ENCODE results near the gene SSX2IP. TPM values are rescaled to one million over a fixed set of nuclear protein-coding genes. Genes with fewer than 3 reads are reported as not detected.

Gene SSX2IP
- total and polyA plus RNA-seq, 4 donors, result 2.7 to 11.9 (median 8.5) TPM

DNA sequence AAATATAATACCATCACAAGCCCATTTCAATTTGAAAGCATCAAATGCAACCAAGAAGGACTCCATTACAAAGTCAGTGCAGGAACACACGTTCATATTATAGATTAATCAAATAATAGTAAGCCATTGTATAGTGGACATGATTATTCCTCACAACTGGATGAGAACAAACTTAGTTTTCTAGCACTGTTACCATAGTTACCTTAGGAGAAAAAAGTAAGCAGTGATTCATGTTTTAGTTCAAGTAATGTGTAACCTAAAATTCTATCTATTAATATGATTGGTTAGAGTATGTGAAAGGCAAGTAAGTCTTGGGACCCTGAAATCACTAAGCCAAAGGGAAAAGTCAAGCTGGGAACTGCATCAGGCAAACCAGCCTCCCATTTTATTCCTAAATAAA lies 15.2 kb downstream of the SSX2IP start:
- Histone ChIP-seq H3K4me3 (ENCODE audit: low read length in 2 of 2) (no peak overlapping the region), H3K36me3 (ENCODE audit: control insufficient read depth in 1 of 2, insufficient read depth in 2 of 2, low read length in 1 of 2) (no peaks in the 10 kb centered on the region), H3K9me3 (ENCODE audit: control insufficient read depth, low read length) (no peaks in the 10 kb centered on the region), H3K4me1 (ENCODE audit: control insufficient read depth in 1 of 2, insufficient read depth in 2 of 2, low read length in 2 of 2) (no peaks in the 10 kb centered on the region), H3K27me3 (ENCODE audit: control insufficient read depth in 1 of 2, insufficient read depth in 2 of 2, low read length in 1 of 2) (no peaks in the 10 kb centered on the region), H3K27ac (ENCODE audit: low read depth in 1 of 2, low read length in 2 of 2) (no peak overlapping the region)
- WGBS, 2 donors, result 76 to 81% methylated on average over 1 of the region's 1 CpG
- intact Hi-C loops (cut with DNase I), result no loop called here
- no peak for ATAC-seq (ENCODE audit: low FRiP score)
- no peak for DNase-seq

DNA sequence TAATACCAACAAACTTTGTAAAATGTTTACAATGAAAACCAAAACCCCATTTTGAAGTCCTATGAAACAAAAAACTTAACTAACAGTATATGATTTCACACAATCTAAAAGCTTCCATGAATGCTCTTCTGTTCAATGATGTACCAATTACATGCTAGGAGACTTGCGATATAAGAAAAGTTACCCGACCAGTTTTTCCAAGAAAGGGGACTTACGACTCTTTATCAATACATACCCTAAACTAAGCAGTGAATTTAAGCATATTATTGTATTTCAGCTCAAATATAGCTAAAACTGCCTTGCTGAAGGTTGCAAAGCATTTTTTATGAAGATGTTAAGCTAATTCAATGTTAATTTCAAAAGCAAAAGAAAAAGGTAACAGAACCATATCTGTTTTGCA lies 15.6 kb downstream of the SSX2IP start:
- Histone ChIP-seq H3K9me3 (ENCODE audit: control insufficient read depth, low read length) (no peaks in the 10 kb centered on the region), H3K27ac (ENCODE audit: low read depth in 1 of 2, low read length in 2 of 2) (no peak overlapping the region), H3K27me3 (ENCODE audit: control insufficient read depth in 1 of 2, insufficient read depth in 2 of 2, low read length in 1 of 2) (no peaks in the 10 kb centered on the region), H3K36me3 (ENCODE audit: control insufficient read depth in 1 of 2, insufficient read depth in 2 of 2, low read length in 1 of 2) (no peaks in the 10 kb centered on the region), H3K4me1 (ENCODE audit: control insufficient read depth in 1 of 2, insufficient read depth in 2 of 2, low read length in 2 of 2) (no peaks in the 10 kb centered on the region), H3K4me3 (ENCODE audit: low read length in 2 of 2) (no peak overlapping the region)
- DNase-seq (no peak), ATAC-seq (ENCODE audit: low FRiP score) (no peak)
- intact Hi-C loops (cut with DNase I), result no loop called here
- 97 to 100% methylated on average over 3 of the region's 3 CpGs for WGBS, 2 donors

DNA sequence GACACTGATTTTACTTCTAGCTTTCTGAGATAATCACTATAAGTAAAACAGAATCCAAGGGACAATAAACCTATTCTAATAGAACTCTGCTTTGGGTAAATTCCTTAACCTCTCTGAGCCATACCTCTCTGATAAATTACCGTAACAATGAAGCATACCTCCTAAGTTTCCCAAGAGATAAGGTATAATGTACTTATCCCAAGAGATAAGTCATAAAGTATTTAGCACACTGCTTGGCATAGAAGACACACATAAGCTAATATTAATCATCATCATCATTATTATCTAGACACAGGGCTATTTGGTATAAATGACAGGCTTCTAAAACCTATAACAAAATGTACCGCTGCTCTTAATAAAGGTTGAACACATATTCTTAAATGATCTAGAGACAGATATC lies 16.2 kb downstream of the SSX2IP start:
- intact Hi-C loops (cut with DNase I), result no loop called here
- Histone ChIP-seq H3K36me3 (ENCODE audit: control insufficient read depth in 1 of 2, insufficient read depth in 2 of 2, low read length in 1 of 2) (no peaks in the 10 kb centered on the region), H3K27me3 (ENCODE audit: control insufficient read depth in 1 of 2, insufficient read depth in 2 of 2, low read length in 1 of 2) (no peaks in the 10 kb centered on the region), H3K27ac (ENCODE audit: low read depth in 1 of 2, low read length in 2 of 2) (no peak overlapping the region), H3K4me3 (ENCODE audit: low read length in 2 of 2) (no peak overlapping the region), H3K4me1 (ENCODE audit: control insufficient read depth in 1 of 2, insufficient read depth in 2 of 2, low read length in 2 of 2) (no peaks in the 10 kb centered on the region), H3K9me3 (ENCODE audit: control insufficient read depth, low read length) (no peaks in the 10 kb centered on the region)
- WGBS, 2 donors, result 92 to 95% methylated on average over 2 of the region's 2 CpGs
- no peak for DNase-seq
- ATAC-seq (ENCODE audit: low FRiP score), result no peak

DNA sequence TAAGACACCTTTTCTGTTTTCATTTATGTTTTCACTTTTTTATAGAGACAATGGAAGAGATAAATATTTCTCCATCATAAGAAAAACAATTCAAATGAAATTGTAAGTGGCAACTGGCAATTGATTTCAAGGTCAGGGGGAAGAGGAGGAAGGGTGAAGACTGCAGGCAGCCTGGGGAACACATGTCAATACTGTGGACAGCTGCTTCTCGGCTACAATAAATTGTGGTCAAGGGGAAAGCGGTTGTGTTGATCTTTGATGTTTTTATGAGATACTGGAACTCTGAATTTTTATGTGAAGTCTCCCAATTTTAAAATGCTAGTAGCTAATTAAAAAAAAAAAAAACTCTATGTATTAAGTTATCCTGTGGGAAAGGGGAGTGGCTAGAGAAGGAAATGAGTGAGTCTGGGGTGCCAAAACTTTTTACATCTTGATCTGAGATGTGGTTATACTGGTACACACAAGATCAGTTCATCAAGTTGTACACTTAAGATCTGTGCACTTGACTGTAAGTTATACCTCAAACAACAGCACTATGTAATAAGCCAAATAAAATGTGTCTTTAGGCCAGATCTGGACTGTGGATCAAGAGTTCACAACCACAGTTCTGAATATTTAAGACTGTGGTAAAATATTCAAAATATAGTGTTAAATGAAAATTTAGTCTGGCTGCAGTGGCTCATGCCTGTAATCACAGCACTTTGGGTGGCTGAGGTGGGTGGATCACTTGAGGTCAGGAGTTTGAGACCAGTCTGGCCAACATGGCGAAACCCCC lies 18.0 kb downstream of the SSX2IP start:
- no peaks in the 10 kb centered on the region for H3K9me3 ChIP-seq (ENCODE audit: control insufficient read depth, low read length)
- intact Hi-C loops (cut with DNase I), result no loop called here
- no peak for DNase-seq
- H3K36me3 ChIP-seq (ENCODE audit: control insufficient read depth in 1 of 2, insufficient read depth in 2 of 2, low read length in 1 of 2), result no peaks in the 10 kb centered on the region
- no peak overlapping the region for H3K27ac ChIP-seq (ENCODE audit: low read depth in 1 of 2, low read length in 2 of 2)
- no peak for ATAC-seq (ENCODE audit: low FRiP score)
- 95 to 96% methylated on average over 3 of the region's 3 CpGs for WGBS, 2 donors
- no peaks in the 10 kb centered on the region for H3K4me1 ChIP-seq (ENCODE audit: control insufficient read depth in 1 of 2, insufficient read depth in 2 of 2, low read length in 2 of 2)
- no peaks in the 10 kb centered on the region for H3K27me3 ChIP-seq (ENCODE audit: control insufficient read depth in 1 of 2, insufficient read depth in 2 of 2, low read length in 1 of 2)
- no peak overlapping the region for H3K4me3 ChIP-seq (ENCODE audit: low read length in 2 of 2)

DNA sequence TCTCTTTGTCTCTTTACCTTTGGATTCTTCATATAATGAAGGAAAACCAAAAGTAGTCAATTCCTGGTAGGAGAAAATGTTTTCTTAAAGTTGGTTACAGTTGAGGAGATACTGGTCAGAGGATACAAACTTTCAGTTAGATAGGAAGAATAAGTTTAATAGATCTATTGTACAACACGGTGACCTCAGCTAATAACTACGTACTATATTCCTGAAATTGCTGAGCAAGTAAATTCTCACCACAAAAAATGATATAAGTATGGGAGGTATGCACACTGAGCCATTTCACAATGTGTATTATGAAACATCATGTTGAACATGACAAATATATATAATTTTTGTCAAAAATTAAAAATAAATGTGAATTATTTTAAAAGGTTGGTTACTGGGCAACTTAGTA lies 20.4 kb downstream of the SSX2IP start:
- ATAC-seq (ENCODE audit: low FRiP score) (no peak), DNase-seq (no peak)
- Histone ChIP-seq H3K9me3 (ENCODE audit: control insufficient read depth, low read length) (no peaks in the 10 kb centered on the region), H3K27me3 (ENCODE audit: control insufficient read depth in 1 of 2, insufficient read depth in 2 of 2, low read length in 1 of 2) (no peaks in the 10 kb centered on the region), H3K4me3 (ENCODE audit: low read length in 2 of 2) (no peak overlapping the region), H3K27ac (ENCODE audit: low read depth in 1 of 2, low read length in 2 of 2) (no peak overlapping the region), H3K4me1 (ENCODE audit: control insufficient read depth in 1 of 2, insufficient read depth in 2 of 2, low read length in 2 of 2) (no peaks in the 10 kb centered on the region), H3K36me3 (ENCODE audit: control insufficient read depth in 1 of 2, insufficient read depth in 2 of 2, low read length in 1 of 2) (peaks cover 0 to 3% of the 10 kb centered on the region in 2 donors)
- WGBS, 2 donors, result 84 to 91% methylated on average over 2 of the region's 2 CpGs
- intact Hi-C loops (cut with DNase I), result loop anchor here (2.0 to 5.0 kb wide), 2 partner anchors 83 to 102 kb away; no protein-coding TSS in a partner anchor

GRCh38 chr1:84668185-84668584 lies 22.1 kb downstream of the SSX2IP start:
- no peak overlapping the region for H3K4me3 ChIP-seq (ENCODE audit: low read length in 2 of 2)
- no peak for DNase-seq
- intact Hi-C loops (cut with DNase I), result loop anchor here (2.0 to 5.0 kb wide), 2 partner anchors 85 to 104 kb away; no protein-coding TSS in a partner anchor
- WGBS, 2 donors, result 89 to 94% methylated on average over 1 of the region's 1 CpG
- peaks cover 0 to 3% of the 10 kb centered on the region in 2 donors for H3K36me3 ChIP-seq (ENCODE audit: control insufficient read depth in 1 of 2, insufficient read depth in 2 of 2, low read length in 1 of 2)
- no peak overlapping the region for H3K27ac ChIP-seq (ENCODE audit: low read depth in 1 of 2, low read length in 2 of 2)
- no peaks in the 10 kb centered on the region for H3K9me3 ChIP-seq (ENCODE audit: control insufficient read depth, low read length)
- no peaks in the 10 kb centered on the region for H3K27me3 ChIP-seq (ENCODE audit: control insufficient read depth in 1 of 2, insufficient read depth in 2 of 2, low read length in 1 of 2)
- ATAC-seq (ENCODE audit: low FRiP score), result no peak
- H3K4me1 ChIP-seq (ENCODE audit: control insufficient read depth in 1 of 2, insufficient read depth in 2 of 2, low read length in 2 of 2), result no peaks in the 10 kb centered on the region

DNA sequence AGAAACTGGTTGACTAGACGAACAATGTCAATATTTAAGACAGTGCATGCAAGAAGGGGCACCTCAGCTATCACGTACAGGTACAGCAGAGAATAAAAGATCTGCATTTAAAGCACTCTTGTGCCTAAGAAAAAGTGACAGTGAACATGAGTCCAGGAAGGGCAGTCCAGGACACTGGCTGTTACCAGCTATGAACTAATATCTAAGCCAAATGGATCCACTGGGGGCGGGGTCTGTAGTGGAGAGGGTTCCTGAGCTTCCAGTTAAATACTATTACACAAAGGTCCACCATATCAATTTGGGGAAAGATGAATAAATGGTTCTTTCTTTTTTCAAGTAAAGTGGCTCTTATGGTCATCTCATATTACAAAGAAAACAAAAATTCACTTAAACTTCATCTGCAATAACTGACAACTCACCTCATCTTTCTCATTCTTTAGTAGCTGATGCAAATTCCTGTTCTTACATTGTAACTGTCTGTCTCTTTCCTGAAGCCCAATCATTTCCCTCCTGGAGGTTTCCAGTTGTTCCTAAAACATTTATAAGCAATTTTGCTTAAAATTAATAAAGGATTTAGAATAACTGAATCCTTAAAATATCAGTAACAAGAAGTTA lies 24.5 kb downstream of the SSX2IP start:
- DNase-seq, result no peak
- H3K27me3 ChIP-seq (ENCODE audit: control insufficient read depth in 1 of 2, insufficient read depth in 2 of 2, low read length in 1 of 2), result no peaks in the 10 kb centered on the region
- H3K36me3 ChIP-seq (ENCODE audit: control insufficient read depth in 1 of 2, insufficient read depth in 2 of 2, low read length in 1 of 2), result peaks cover 0 to 3% of the 10 kb centered on the region in 2 donors
- no peak overlapping the region for H3K27ac ChIP-seq (ENCODE audit: low read depth in 1 of 2, low read length in 2 of 2)
- intact Hi-C loops (cut with DNase I), result loop anchor here in 1 of 2 donors (5.0 kb wide), 1 partner anchor 106 kb away; no protein-coding TSS in a partner anchor
- no peak for ATAC-seq (ENCODE audit: low FRiP score)
- H3K4me1 ChIP-seq (ENCODE audit: control insufficient read depth in 1 of 2, insufficient read depth in 2 of 2, low read length in 2 of 2), result no peaks in the 10 kb centered on the region
- no peak overlapping the region for H3K4me3 ChIP-seq (ENCODE audit: low read length in 2 of 2)
- WGBS, 2 donors, result 93 to 94% methylated on average over 3 of the region's 3 CpGs
- no peaks in the 10 kb centered on the region for H3K9me3 ChIP-seq (ENCODE audit: control insufficient read depth, low read length)

DNA sequence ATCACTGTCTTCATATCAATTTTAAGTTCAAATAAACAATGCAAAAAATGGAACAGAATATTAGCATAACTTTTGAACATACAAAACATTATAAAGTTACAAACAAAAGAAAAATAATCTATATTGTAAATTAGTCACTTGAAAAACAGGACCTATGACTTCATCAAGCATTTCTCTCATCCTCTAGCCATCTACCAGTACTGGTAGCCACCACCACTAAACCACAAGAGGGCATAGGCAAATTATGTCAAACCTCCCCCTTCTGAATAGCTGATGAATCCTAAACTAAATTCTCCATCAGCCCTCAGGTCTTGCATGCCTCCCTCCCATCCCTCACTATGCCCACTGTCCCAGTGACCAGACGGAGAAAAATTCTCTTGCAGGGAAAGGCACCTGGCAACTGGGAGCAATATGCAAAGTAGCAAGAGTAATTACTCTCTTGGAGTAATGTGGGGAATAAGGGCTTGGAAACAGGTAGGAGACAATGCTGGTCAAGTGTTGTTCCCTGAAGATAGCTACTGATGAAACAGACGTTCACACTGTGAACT lies 37.1 kb downstream of the SSX2IP start:
- H3K27me3 ChIP-seq (ENCODE audit: control insufficient read depth in 1 of 2, insufficient read depth in 2 of 2, low read length in 1 of 2), result no peaks in the 10 kb centered on the region
- H3K36me3 ChIP-seq (ENCODE audit: control insufficient read depth in 1 of 2, insufficient read depth in 2 of 2, low read length in 1 of 2), result peaks cover 6% of the 10 kb centered on the region in 2 donors
- ATAC-seq (ENCODE audit: low FRiP score) (no peak), DNase-seq (no peak)
- no peak overlapping the region for H3K4me3 ChIP-seq (ENCODE audit: low read length in 2 of 2)
- intact Hi-C loops (cut with DNase I), result no loop called here
- no peak overlapping the region for H3K27ac ChIP-seq (ENCODE audit: low read depth in 1 of 2, low read length in 2 of 2)
- H3K9me3 ChIP-seq (ENCODE audit: control insufficient read depth, low read length), result no peaks in the 10 kb centered on the region
- 88 to 92% methylated on average over 2 of the region's 2 CpGs for WGBS, 2 donors
- no peaks in the 10 kb centered on the region for H3K4me1 ChIP-seq (ENCODE audit: control insufficient read depth in 1 of 2, insufficient read depth in 2 of 2, low read length in 2 of 2)

Measured in aorta (tissue), 5 donors.